NCI-H510A treated with DMSO at 0.1 percent for 48 hours (cell line): Measurements from ENCODE around the gene TMEM59.
"Not testable (repeated sequence)": the region's sequence is repeated elsewhere in the genome, so short reads cannot be mapped to it uniquely, and the experiment has no call there.

Experiments
- DNase-seq: peaks from one replicate; lab custom pipeline; 2025; lab: John Stamatoyannopoulos, UW

Gene TMEM59

DNA sequence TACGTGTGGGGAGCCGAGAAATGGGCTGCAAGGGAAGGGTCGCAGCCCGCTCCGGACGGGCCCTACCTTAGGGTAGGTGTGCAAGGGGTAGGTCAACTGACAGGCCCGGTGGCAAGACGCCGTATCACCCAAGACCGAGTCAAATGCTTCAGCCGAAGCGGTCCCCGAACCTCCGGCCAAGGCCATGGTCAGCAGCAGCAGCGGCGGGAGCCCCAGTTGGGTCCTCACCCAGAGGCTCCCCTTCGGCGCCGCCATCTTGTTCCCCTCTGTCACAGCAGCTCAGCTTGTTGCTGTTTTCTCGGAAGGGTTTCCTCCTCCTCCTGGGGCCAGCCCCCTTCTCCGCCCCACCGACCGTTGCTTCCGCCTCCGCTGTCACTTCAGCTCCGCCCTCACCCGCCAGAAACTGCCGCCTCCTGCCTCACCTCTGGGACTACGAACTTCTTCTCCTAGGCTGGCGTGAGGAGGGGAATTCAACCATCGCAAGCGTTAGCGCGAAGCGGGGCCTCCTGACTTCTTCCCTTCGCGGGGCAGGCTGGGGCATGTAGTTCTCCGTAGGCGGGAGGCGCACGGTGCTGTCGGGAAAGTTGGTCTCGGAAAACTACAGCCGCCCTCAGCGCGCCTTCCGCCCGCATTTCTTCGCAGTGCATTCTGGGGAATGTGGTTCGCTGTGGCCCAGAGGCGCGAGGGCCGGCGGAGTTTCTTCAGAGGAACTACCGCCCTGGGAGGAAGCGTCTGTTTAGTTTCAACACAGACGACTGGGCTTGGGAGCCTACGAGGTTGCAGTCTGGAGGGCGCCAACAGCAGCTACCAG lies at the start of gene TMEM59, which contains the start of gene TCEANC2:
TMEM59 (minus strand) TSS at position 271 of the 811 bp plus-strand sequence; CDS start at position 255, 16 bp downstream.
TCEANC2 (plus strand) TSS at position 675 of the 811 bp plus-strand sequence. CDS start 815 bp downstream, outside the sequence.
- peak; percentile 98 for DNase-seq

DNA sequence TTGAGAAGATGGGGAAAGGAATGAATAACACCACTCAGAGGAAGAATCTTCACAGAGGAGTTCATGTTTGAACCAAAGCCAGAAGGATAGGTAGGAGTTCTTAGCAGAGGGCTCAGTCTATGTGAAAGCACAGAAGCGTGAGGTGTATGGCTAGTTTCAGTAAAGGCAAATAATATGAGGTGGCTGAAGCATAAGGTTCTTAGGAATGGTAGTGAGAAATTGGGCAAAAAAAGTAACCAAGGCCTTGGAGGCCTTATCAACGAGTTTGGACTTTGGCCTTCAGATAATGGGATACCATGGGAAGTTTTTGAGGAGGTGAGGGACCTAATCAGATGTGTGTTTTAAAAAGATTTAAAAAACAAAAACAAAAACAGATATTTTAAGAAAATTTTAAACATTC lies 47.5 kb upstream of the TMEM59 start:
- DNase-seq = no peak

DNA sequence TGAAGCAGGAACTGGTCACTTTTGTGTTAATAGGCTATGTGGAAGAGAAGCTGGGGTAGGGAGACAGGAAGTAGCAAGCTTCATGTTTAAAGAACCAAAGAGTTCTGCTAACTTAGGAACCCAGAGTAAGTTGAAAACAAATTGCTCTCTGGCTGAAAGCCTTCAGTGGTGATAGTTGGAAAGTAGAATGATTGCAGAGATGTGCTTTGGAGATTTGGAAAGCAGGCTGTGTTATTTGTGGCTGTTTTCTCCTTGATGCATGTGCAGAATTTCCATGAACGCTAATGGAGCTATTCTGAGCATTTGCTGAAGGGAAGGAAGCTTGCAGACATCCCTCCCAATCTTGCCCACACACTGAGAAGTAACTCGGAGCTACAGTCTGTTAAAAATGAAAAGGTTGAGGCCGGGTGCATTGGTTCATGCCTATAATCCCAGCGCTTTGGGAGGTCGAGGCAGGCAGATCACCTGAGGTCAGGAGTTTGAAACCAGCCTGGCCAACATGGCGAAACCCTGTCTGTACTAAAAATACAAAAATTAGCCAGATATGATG lies 46.1 kb upstream of the TMEM59 start:
- DNase-seq = no peak

DNA sequence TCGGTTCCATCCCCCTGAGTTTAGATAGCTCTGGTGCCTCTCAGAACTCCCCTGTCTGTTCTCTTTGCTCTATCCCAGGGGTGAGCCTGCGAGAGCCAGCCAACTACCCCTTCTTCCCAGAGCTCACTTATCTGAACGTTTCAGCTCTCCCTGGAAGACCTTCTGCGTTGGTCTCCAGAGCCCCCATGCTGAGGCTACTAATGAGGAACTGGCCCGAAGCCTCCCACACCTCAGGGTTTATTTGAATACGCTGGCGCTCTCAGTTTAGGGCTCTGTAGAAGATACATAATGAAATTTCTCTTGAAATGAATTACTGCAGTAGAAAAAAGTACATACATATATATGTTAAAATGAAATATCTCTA lies 43.9 kb upstream of the TMEM59 start:
- no peak for DNase-seq

GRCh38 chr1:54096227-54096876 lies 43.3 kb upstream of the TMEM59 start:
- DNase-seq = no peak

GRCh38 chr1:54095546-54096226 lies 42.7 kb upstream of the TMEM59 start:
- peak; percentile 6 for DNase-seq

DNA sequence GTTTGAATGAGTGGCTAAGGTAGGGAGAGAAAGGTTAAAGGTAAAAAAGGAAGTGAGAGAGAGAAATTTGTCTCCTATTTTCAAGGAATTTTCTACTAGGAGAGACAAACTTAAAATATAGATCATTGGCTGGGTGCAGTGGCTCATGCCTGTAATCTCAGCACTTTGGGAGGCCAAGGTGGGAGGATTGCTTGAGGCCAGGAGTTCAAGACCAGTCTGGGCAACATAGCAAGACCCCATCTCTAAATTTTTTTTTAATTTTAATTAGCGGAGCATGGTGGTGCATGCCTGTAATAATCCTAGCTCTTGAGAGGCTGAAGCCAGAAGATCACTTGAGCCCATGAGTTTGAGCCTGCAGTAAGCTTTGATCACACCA lies 41.7 kb upstream of the TMEM59 start:
- DNase-seq = not testable (repeated sequence)

DNA sequence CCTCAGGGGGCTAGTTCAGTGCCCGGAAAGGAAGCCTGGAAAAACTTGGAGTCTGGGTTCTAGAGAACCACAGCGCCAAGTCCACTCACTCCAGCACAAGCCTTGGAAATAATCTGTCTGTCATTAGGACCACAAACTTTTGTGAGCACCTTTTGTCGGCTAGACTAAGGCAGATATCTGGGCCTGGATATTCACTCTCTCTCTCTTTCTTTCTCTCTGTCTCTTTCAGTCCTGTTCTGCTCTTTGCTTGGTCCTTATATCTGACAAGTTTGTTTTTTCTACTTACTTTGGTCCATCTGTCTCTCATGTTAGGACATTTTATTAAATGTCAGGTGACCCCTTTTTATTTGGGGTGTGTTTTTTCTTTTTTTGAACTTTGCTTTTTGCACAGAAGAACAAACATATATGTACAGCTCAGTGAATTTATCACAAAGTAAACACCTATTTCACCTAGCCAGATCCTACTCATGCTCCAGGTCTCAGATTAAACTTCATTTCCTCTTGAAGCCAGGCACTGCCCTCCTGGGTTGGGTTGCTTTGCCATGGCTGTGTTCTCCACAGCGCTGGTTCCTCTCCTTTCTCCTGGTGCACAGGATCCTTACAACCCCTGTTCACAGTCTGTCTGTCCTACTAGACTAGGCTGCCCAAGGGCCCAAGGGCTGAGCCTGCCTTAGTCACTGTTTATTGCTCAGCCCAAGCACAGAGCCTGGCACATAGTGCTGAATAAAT lies 41.2 kb upstream of the TMEM59 start:
- no peak for DNase-seq

DNA sequence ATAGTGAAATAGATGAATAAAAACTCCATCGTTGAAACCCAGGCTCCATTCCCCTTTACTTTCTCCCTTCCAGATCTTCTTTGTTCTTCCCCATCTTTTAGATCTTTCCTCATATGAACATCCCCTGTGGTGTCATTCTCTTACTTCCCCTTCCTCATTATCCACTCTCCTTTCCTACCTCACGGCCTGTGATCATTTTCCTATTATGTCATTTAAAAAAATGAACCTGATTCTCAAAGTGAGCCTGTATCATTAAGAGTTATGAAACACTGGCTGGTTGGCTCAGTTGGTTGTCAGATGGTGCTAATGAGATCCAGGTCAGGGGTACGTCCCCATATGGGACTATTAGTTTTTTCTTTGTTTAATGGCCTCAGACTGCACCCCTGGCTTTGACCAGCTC lies 38.7 kb upstream of the TMEM59 start:
- DNase-seq = no peak

DNA sequence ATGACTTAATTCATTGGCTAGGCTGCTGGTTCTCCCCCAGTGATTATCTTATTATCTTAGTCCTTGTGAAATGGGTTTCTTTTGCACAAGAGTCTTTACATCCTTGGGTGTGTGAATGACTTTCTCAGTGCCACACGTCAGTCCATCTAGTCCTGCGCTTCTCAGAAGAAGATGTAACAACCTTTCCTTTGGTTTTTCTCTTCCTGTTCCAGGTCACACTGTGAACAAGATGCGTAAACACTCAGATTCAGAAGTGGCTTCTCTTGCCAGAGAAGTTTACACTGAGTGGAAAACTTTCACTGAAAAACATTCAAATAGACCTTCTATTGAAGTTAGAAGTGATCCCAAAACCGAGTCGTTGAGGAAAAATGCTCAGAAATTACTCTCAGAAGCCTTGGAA lies 35.4 kb upstream of the TMEM59 start:
- DNase-seq = no peak

DNA sequence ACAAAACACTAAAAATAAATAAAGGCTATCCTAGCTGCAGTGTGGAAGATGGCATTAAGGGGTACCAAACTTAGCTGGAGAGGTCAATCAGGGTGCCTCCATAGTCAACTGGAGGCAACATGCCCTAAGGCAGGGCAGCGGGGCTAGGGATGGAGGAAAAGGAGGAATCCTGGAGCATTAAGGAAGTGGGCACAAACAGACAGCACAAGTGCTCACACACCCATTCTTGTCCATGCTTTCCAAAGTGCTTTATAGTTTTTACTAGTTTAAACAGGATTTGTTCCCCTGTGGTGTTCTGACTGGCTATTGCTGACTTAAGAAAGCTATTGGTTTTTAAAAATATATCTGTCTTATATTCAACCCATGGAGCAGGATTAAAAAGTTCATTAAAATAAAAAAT lies 33.8 kb upstream of the TMEM59 start:
- no peak for DNase-seq

DNA sequence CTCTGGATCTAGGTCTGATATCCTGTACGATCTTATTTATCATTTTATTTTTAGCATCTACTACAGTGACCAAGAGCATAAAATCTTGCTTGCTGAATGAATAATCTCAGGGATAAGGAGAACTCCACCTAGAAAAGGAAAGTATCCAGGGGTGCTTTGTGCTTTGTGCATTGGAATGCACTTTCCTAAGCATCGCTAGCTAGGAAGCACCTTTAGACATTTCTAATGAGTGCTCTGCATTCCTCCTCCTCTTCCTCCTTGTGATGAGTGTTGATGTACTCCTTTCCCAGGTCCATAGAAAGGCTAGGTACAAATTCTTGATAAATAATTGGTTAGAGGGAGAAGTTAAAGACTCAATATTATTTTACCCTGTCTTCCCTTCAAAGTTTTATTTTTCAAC lies 31.8 kb upstream of the TMEM59 start:
- DNase-seq = no peak

DNA sequence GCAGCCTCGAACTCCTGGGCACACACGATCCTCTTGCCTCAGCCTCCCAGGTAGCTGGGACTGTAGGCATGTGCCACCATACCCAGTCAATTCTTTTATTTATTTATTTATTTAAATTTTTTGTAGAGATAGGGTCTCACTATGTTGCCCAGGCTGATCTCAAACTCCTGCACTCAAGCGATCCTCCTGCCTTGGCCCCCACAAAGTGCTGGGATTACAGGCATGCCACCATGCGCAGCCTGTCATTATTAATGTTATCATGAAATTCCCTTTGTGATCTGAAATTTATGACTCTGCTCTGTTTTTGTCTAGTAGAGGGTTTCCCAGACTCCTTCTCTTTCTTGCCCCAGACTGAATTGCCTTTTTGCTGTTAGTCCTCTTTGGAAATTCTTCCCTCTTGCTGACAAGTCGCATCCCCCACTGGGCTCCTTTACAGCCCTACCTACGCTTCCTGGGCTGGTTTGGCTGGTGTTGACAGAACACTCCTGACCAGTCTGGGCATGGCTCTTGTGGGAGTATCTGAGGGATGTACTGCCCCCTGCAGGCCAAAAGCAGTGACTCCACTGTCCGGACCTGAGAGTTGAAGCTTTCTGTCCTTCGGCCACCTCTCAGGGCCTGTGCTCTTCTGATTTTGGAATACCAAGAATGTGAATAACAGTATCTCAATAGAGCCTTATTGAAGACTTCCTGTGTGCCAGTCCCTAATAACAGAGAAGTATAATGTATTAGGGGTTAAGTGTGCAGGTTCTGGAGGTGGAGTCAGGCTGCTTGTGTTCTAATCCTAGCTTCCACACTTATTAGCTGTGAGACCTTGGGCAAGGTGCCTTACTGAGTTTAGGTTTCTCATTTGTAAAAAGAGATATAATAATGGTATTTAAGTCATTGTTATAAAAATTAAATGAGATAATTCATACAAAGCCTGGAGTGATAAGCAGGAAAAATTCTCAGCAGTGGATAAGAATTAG lies 28.6 kb upstream of the TMEM59 start:
- DNase-seq = peak; percentile 57

- DNase-seq = no peak
Measured at GRCh38 chr1:54080598-54081049, 27.6 kb upstream of the TMEM59 start.

GRCh38 chr1:54077359-54077758 lies 24.4 kb upstream of the TMEM59 start:
- no peak for DNase-seq

GRCh38 chr1:54070171-54070837 lies 17.3 kb upstream of the TMEM59 start:
- peak; percentile 81 for DNase-seq

DNA sequence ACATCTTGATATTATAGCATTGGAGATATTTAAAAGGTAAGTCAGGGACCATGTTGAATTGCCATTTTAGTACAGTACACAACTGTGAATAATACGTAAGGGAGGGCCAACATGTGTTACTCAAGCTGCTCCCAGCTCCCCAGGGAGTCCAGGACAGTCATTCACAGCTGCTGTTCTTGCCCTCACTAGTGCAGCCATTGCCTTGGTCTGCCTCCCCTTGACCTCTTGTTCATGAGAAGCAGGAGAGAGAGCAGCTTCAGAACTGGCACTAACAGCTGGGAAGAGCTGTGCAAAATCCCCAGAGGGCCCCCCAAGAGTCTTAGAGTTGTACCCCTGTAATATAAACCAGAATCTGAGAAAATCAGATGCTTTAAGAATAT lies 16.8 kb upstream of the TMEM59 start:
- DNase-seq = peak; percentile 54

GRCh38 chr1:54064299-54064698 lies 11.3 kb upstream of the TMEM59 start:
- DNase-seq = no peak

- peak; percentile 15 for DNase-seq
Measured at GRCh38 chr1:54054438-54054749, 1.4 kb upstream of the TMEM59 start.

DNA sequence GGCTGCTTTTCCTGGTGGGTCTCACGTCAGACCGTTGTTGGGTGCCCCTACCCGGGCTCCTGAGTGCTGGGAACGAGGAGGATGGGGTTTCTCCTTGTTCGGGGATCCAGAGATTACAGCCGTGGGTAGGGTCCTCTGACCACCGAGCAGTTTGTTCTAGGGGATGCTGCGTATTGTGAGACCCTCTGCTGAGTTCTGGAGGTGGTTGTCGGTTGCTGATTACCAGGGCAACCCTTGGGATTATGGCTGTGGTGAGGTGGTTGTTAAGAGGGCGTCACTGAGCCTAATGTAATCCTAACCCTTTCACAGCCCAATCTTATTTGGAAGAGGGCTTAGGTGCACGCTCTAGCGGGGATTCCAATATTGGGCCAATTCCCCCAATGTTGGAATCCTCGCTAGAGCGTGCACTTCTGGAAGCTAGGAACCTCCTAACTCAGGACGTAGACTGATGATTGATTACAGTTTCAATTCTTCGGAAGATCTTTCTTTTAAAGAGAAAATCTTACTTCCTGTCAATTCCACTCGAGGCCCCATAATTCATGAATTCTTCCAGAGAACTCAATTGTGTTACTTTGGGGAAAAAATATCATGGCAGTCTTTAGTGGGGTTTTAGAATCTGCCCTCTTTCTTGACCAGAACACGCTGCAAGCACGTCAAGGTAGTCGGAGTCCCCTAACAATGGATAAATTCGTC lies 887 bp upstream of the TMEM59 start:
- no peak for DNase-seq
